Measurements from ENCODE around the gene IKBKE.

The IKBKE gene

GRCh38 chr1:206516728-206516990 is 46.4 kb downstream of the IKBKE start:
- DNase-seq (ENCODE audit: low spot score): no peak
- in situ Hi-C loops (cut with MboI; ENCODE audit: low pct_unique_long_range_greater_than_20kb, low sequenced_read_pairs, unreplicated experiment): no loop called here
- no peak for TF ChIP-seq CTCF (IDR thresholded peaks at IDR 0.05; ENCODE audit: extremely low read depth, insufficient read depth, missing control alignments)

GRCh38 chr1:206517784-206518183 is 47.5 kb downstream of the IKBKE start:
- TF ChIP-seq CTCF (IDR thresholded peaks at IDR 0.05; ENCODE audit: extremely low read depth, insufficient read depth, missing control alignments): no peak
- DNase-seq (ENCODE audit: low spot score): no peak
- in situ Hi-C loops (cut with MboI; ENCODE audit: low pct_unique_long_range_greater_than_20kb, low sequenced_read_pairs, unreplicated experiment): no loop called here

- in situ Hi-C loops (cut with MboI; ENCODE audit: low pct_unique_long_range_greater_than_20kb, low sequenced_read_pairs, unreplicated experiment): no loop called here
- DNase-seq (ENCODE audit: low spot score): no peak
- no peak for TF ChIP-seq CTCF (IDR thresholded peaks at IDR 0.05; ENCODE audit: extremely low read depth, insufficient read depth, missing control alignments)
Measured at GRCh38 chr1:206518206-206518605, 47.9 kb downstream of the IKBKE start.

- in situ Hi-C loops (cut with MboI; ENCODE audit: low pct_unique_long_range_greater_than_20kb, low sequenced_read_pairs, unreplicated experiment): no loop called here
- no peak for DNase-seq (ENCODE audit: low spot score)
- TF ChIP-seq CTCF (IDR thresholded peaks at IDR 0.05; ENCODE audit: extremely low read depth, insufficient read depth, missing control alignments): no peak
Measured at GRCh38 chr1:206518743-206519142, 48.5 kb downstream of the IKBKE start.

GRCh38 chr1:206521127-206521526 is 50.9 kb downstream of the IKBKE start:
- DNase-seq (ENCODE audit: low spot score): no peak
- in situ Hi-C loops (cut with MboI; ENCODE audit: low pct_unique_long_range_greater_than_20kb, low sequenced_read_pairs, unreplicated experiment): no loop called here
- no peak for TF ChIP-seq CTCF (IDR thresholded peaks at IDR 0.05; ENCODE audit: extremely low read depth, insufficient read depth, missing control alignments)

- no peak for DNase-seq (ENCODE audit: low spot score)
- no peak for TF ChIP-seq CTCF (IDR thresholded peaks at IDR 0.05; ENCODE audit: extremely low read depth, insufficient read depth, missing control alignments)
- in situ Hi-C loops (cut with MboI; ENCODE audit: low pct_unique_long_range_greater_than_20kb, low sequenced_read_pairs, unreplicated experiment): no loop called here
Measured at GRCh38 chr1:206521694-206522402, 51.6 kb downstream of the IKBKE start.
